ENCODE data around the gene METTL27. TPM values are rescaled to one million over a fixed set of nuclear protein-coding genes. Genes with fewer than 3 reads are reported as not detected.
A peak's percentile ranks its signal among the peaks of the same experiment; 100 is the strongest.

The METTL27 gene
- total RNA-seq, 5 donors from 2014 or later (not counting 1 experiment from before 2014, with no cell fraction given), result 0.45 to 7.2 (median 1.8) TPM

DNA sequence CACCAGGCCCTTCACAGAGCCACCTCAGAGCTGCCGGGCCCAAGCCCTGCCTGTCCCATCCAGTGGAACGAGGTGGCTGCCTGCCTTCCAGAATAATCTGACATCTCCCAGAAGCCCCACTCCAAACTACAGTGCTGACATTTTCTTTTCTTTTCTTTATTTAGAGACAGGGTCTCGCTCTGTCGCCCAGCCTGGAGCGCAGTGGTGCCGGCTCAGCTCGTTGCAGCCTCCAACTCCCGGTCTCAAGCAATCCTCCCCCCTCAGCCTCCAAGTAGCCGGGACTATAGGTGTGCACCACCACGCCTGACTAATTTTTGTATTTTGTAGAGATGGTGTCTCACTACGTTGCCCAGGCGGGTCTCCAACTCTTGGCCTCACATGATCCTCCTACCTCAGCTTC lies 19.0 kb upstream of the METTL27 start:
- DNase-seq (no peak), ATAC-seq (replicated peaks in 1 of 4) (no peak)
- peaks cover 8 to 11% of the 10 kb centered on the region in 2 donors for H3K27me3 Mint-ChIP-seq
- no peaks in the 10 kb centered on the region for H3K9me3 Mint-ChIP-seq
- no peak overlapping the region for H3K4me3 Mint-ChIP-seq
- Histone ChIP-seq H3K36me3 (ENCODE audit: control insufficient read depth in 2 of 2, extremely low read depth in 1 of 2, insufficient read depth in 1 of 2, low read length in 1 of 2) (no peaks in the 10 kb centered on the region), H3K4me3 (ENCODE audit: control insufficient read depth in 1 of 2, extremely low read depth in 1 of 2, low read length in 1 of 2) (no peak overlapping the region), H3K9me3 (no peaks in the 10 kb centered on the region), H3K27me3 (replicated peaks in 1 of 2; ENCODE audit: control insufficient read depth in 2 of 2, extremely low read depth in 1 of 2, insufficient read depth in 2 of 2, low read length in 1 of 2) (peaks cover 2 to 27% of the 10 kb centered on the region in 2 experiments), H3K27ac (ENCODE audit: low read length) (no peak overlapping the region), H3K4me1 (ENCODE audit: control insufficient read depth in 1 of 2, extremely low read depth in 1 of 2, insufficient read depth in 2 of 2, low read length in 2 of 2) (no peaks in the 10 kb centered on the region)
- H3K36me3 Mint-ChIP-seq, result no peaks in the 10 kb centered on the region
- no peaks in the 10 kb centered on the region for H3K4me1 Mint-ChIP-seq
- CTCF ChIA-PET, result no interaction called here
- no peak overlapping the region for H3K27ac Mint-ChIP-seq
- 91% methylated on average over 2 of the region's 12 CpGs for WGBS (ENCODE audit: insufficient coverage)
- POLR2A ChIA-PET, result no interaction called here

DNA sequence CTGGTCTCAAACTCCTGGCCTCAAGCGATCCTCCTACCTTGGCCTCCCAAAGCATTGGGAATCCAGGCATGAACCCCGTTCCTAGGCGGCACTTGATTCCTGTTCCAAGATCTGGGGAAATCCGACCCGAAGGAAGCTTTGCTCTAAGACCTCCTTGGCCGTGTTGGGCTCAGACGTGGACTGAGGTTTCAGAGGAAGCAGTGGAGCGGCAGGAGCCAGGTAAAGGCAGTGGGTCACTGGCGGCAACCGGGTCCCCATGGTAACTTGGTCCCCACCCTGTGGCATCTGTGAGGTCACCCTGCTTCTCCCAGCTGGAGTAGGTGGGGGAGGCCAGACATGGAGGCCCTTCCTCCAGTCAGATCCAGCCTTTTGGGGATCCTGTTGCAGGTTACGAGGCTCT lies 18.5 kb upstream of the METTL27 start, which contains the start of gene TMEM270:
TMEM270 (plus strand) TSS at position 301 of the 400 bp plus-strand sequence; CDS start at position 337, 36 bp downstream.
- Mint-ChIP-seq H3K27me3 (peaks cover 8 to 11% of the 10 kb centered on the region in 2 donors), H3K27ac (no peak within 1 kb of the TSS), H3K4me1 (no peaks in the 10 kb centered on the region), H3K9me3 (no peaks in the 10 kb centered on the region), H3K4me3 (no peak within 1 kb of the TSS), H3K36me3 (no peaks in the 10 kb centered on the region)
- H3K9me3 ChIP-seq, result no peaks in the 10 kb centered on the region
- H3K27me3 ChIP-seq (replicated peaks in 1 of 2; ENCODE audit: control insufficient read depth in 2 of 2, extremely low read depth in 1 of 2, insufficient read depth in 2 of 2, low read length in 1 of 2), result peaks cover 2 to 31% of the 10 kb centered on the region in 2 experiments
- ChIA-PET CTCF (interaction anchor here in 1 of 2 donors (0.6 kb wide), 1 partner anchor 322 kb away, joined by 9 read pairs; no protein-coding TSS in a partner anchor), POLR2A (no interaction called here)
- H3K4me3 ChIP-seq (ENCODE audit: control insufficient read depth in 1 of 2, extremely low read depth in 1 of 2, low read length in 1 of 2), result no peak within 1 kb of the TSS
- H3K27ac ChIP-seq (ENCODE audit: low read length), result no peak within 1 kb of the TSS
- ATAC-seq (replicated peaks in 1 of 4), result no peak
- WGBS (ENCODE audit: insufficient coverage), result 86% methylated on average over 10 of the region's 11 CpGs
- no peaks in the 10 kb centered on the region for H3K36me3 ChIP-seq (ENCODE audit: control insufficient read depth in 2 of 2, extremely low read depth in 1 of 2, insufficient read depth in 1 of 2, low read length in 1 of 2)
- no peak for DNase-seq
- H3K4me1 ChIP-seq (ENCODE audit: control insufficient read depth in 1 of 2, extremely low read depth in 1 of 2, insufficient read depth in 2 of 2, low read length in 2 of 2), result peaks cover 0 to 3% of the 10 kb centered on the region in 2 experiments

DNA sequence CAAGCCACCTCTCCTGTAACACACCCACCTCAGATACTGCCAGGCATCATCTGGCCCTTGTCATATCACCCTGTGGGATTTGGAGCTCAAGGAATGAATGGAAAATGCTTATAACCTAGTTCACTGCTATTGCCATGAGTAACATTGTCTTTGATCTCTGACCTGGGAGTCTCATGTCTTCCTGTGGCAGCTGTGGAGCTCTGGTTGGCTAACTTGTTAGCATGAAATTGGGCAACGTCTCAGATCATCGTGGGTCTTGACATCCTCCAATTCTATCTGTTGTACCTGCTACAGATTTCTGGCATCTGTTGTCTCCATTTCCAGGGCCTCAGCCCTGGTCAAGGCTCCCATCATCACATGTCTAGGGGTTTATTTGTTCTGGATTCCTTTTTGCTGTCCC lies 16.5 kb upstream of the METTL27 start:
- H3K4me3 Mint-ChIP-seq, result no peak overlapping the region
- ChIA-PET POLR2A (interaction anchor here in 1 of 2 donors (0.7 kb wide), 1 partner anchor 46 kb away, joined by 10 read pairs; no protein-coding TSS in a partner anchor), CTCF (no interaction called here)
- Histone ChIP-seq H3K4me3 (ENCODE audit: control insufficient read depth in 1 of 2, extremely low read depth in 1 of 2, low read length in 1 of 2) (no peak overlapping the region), H3K27me3 (replicated peaks in 1 of 2; ENCODE audit: control insufficient read depth in 2 of 2, extremely low read depth in 1 of 2, insufficient read depth in 2 of 2, low read length in 1 of 2) (peaks cover 4 to 37% of the 10 kb centered on the region in 2 experiments), H3K9me3 (no peaks in the 10 kb centered on the region), H3K36me3 (ENCODE audit: control insufficient read depth in 2 of 2, extremely low read depth in 1 of 2, insufficient read depth in 1 of 2, low read length in 1 of 2) (no peaks in the 10 kb centered on the region), H3K27ac (ENCODE audit: low read length) (no peak overlapping the region), H3K4me1 (ENCODE audit: control insufficient read depth in 1 of 2, extremely low read depth in 1 of 2, insufficient read depth in 2 of 2, low read length in 2 of 2) (peaks cover 0 to 9% of the 10 kb centered on the region in 2 experiments)
- 20% methylated on average over 1 of the region's 2 CpGs for WGBS (ENCODE audit: insufficient coverage)
- ATAC-seq (replicated peaks in 1 of 4), result no peak
- no peak for DNase-seq
- peaks cover 8 to 14% of the 10 kb centered on the region in 2 donors for H3K27me3 Mint-ChIP-seq
- no peaks in the 10 kb centered on the region for H3K9me3 Mint-ChIP-seq
- no peak overlapping the region for H3K27ac Mint-ChIP-seq
- peaks cover 0 to 5% (median 5%) of the 10 kb centered on the region in 3 donors for H3K4me1 Mint-ChIP-seq
- H3K36me3 Mint-ChIP-seq, result no peaks in the 10 kb centered on the region

DNA sequence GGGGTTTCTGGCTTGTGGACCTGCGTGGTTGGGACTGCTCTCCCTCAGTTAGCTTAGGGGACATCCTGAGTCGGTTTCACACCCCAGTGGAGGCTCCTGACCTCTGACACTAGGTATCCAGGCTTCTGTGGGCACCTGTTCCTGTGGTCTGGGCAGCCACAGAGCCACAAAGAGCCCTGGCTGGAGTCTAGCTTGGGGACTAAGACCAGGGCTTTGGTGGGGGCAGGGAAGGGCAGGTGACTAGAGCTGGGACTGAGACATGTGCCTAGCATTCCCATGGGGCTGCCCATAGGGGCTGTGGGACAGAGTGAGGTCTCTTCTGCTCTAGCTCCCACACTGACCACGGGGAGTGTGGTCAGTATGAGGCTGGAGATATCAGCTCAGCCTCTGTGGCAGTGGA lies 14.6 kb upstream of the METTL27 start:
- H3K9me3 ChIP-seq, result no peaks in the 10 kb centered on the region
- peaks cover 0 to 9% of the 10 kb centered on the region in 2 experiments for H3K4me1 ChIP-seq (ENCODE audit: control insufficient read depth in 1 of 2, extremely low read depth in 1 of 2, insufficient read depth in 2 of 2, low read length in 2 of 2)
- no peak overlapping the region for H3K4me3 ChIP-seq (ENCODE audit: control insufficient read depth in 1 of 2, extremely low read depth in 1 of 2, low read length in 1 of 2)
- H3K27ac ChIP-seq (ENCODE audit: low read length), result no peak overlapping the region
- peaks cover 4 to 47% of the 10 kb centered on the region in 2 experiments for H3K27me3 ChIP-seq (replicated peaks in 1 of 2; ENCODE audit: control insufficient read depth in 2 of 2, extremely low read depth in 1 of 2, insufficient read depth in 2 of 2, low read length in 1 of 2)
- DNase-seq, result no peak
- Mint-ChIP-seq H3K36me3 (no peaks in the 10 kb centered on the region), H3K4me1 (peaks cover 0 to 8% (median 6%) of the 10 kb centered on the region in 3 donors), H3K27ac (no peak overlapping the region), H3K27me3 (peaks cover 10 to 17% of the 10 kb centered on the region in 2 donors), H3K9me3 (no peaks in the 10 kb centered on the region), H3K4me3 (no peak overlapping the region)
- no peaks in the 10 kb centered on the region for H3K36me3 ChIP-seq (ENCODE audit: control insufficient read depth in 2 of 2, extremely low read depth in 1 of 2, insufficient read depth in 1 of 2, low read length in 1 of 2)
- no peak for ATAC-seq (replicated peaks in 1 of 4)
- 39% methylated on average over 2 of the region's 3 CpGs for WGBS (ENCODE audit: insufficient coverage)
- ChIA-PET POLR2A (no interaction called here), CTCF (interaction anchor here in 1 of 2 donors (0.6 to 0.9 kb wide), 3 partner anchors 14 to 136 kb away, joined by 6 to 18 read pairs (median 9); no protein-coding TSS in a partner anchor)

DNA sequence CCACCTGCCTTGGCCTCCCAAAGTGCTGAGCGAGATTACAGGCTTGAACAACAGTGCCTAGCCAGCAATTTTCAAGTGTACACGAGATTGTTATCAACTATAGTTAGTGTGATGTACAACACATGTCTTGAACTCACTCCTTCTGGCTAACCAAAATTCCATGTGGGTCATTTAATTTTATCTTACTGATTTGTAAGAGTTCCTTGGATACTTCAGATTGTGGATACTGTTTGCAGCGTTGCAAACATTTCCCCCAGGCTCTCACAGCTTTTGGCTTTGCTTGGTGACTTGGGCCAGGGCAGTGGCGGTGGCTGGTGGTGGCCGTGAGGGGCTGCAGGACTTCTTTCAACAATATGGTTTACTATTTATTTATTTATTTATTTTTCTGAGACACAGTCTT lies 10.2 kb upstream of the METTL27 start:
- Histone ChIP-seq H3K4me1 (ENCODE audit: control insufficient read depth in 1 of 2, extremely low read depth in 1 of 2, insufficient read depth in 2 of 2, low read length in 2 of 2) (peaks cover 0 to 9% of the 10 kb centered on the region in 2 experiments), H3K36me3 (ENCODE audit: control insufficient read depth in 2 of 2, extremely low read depth in 1 of 2, insufficient read depth in 1 of 2, low read length in 1 of 2) (no peaks in the 10 kb centered on the region), H3K27me3 (replicated peaks in 1 of 2; ENCODE audit: control insufficient read depth in 2 of 2, extremely low read depth in 1 of 2, insufficient read depth in 2 of 2, low read length in 1 of 2) (peaks cover 4 to 42% of the 10 kb centered on the region in 2 experiments), H3K9me3 (no peaks in the 10 kb centered on the region), H3K4me3 (ENCODE audit: control insufficient read depth in 1 of 2, extremely low read depth in 1 of 2, low read length in 1 of 2) (no peak overlapping the region), H3K27ac (ENCODE audit: low read length) (no peak overlapping the region)
- DNase-seq, result no peak
- Mint-ChIP-seq H3K9me3 (no peaks in the 10 kb centered on the region), H3K4me1 (peaks cover 0 to 20% (median 14%) of the 10 kb centered on the region in 3 donors), H3K4me3 (no peak overlapping the region), H3K27ac (no peak overlapping the region), H3K27me3 (peaks cover 8 to 9% of the 10 kb centered on the region in 2 donors), H3K36me3 (no peaks in the 10 kb centered on the region)
- ChIA-PET POLR2A (no interaction called here), CTCF (interaction anchor here in 1 of 2 donors (0.5 kb wide), 1 partner anchor 585 kb away, joined by 3 read pairs; no protein-coding TSS in a partner anchor)
- no peak for ATAC-seq (replicated peaks in 1 of 4)
- no CpG with 5 or more reads among the region's 5 CpGs for WGBS (ENCODE audit: insufficient coverage)

DNA sequence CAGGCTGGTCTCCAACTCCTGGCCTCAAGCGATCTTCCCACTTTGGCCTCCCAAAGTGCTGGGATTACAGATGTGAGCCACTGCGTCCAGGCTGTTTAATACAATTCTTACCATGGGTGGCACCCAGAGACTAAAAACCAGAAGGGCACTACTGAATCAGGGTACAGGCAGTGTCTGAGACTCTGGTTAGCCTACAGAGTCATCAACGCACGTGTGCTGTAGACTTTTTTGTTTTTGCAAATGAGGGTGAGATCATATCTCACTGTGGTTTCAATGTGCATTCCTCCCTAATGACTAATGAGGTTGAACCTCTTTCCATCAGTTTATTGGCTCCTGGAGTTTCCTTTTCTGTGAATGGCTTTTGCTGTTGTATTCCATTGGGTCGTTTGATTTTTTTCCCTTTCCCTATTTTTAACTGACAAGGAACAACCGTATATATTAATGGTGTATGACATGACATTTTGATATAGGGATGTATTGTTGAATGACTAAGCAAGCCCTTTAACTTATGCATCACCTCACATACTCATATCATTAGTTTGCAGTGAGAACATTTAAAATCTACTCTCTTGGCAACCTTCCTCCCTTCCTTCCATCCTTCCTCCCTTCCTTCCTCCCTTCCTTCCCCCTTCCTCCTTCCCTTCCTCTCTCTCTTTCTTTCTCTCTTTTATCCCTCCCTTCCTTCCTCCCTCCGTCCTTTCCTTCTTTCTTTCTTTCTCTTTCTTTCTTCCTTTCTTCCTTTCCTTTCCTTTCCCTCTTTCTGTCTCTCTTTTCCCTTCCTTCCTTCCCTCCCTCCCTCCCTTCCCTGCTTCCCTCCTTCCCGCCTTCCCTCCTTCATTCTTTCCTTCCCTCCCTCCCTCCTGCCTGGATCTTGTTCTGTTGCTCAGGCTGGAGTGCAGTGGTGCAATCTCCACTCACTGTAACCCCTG lies 9.4 kb upstream of the METTL27 start:
- ChIA-PET CTCF (no interaction called here), POLR2A (interaction anchor here in 1 of 2 donors (0.6 kb wide), 1 partner anchor 221 kb away, joined by 7 read pairs; no protein-coding TSS in a partner anchor)
- Mint-ChIP-seq H3K4me1 (peaks cover 0 to 20% (median 14%) of the 10 kb centered on the region in 3 donors), H3K27ac (peak overlapping the region; percentile 77 to 78), H3K27me3 (peaks cover 8 to 9% of the 10 kb centered on the region in 2 donors), H3K4me3 (no peak overlapping the region), H3K36me3 (no peaks in the 10 kb centered on the region), H3K9me3 (no peaks in the 10 kb centered on the region)
- no peak overlapping the region for H3K27ac ChIP-seq (ENCODE audit: low read length)
- H3K4me1 ChIP-seq (ENCODE audit: control insufficient read depth in 1 of 2, extremely low read depth in 1 of 2, insufficient read depth in 2 of 2, low read length in 2 of 2), result peaks cover 0 to 9% of the 10 kb centered on the region in 2 experiments
- ATAC-seq (replicated peaks in 1 of 4) (peak; percentile 58 to 81 (median 79)), DNase-seq (peak in 1 of 35 experiments; percentile 33)
- H3K36me3 ChIP-seq (ENCODE audit: control insufficient read depth in 2 of 2, extremely low read depth in 1 of 2, insufficient read depth in 1 of 2, low read length in 1 of 2), result no peaks in the 10 kb centered on the region
- peaks cover 3 to 37% of the 10 kb centered on the region in 2 experiments for H3K27me3 ChIP-seq (replicated peaks in 1 of 2; ENCODE audit: control insufficient read depth in 2 of 2, extremely low read depth in 1 of 2, insufficient read depth in 2 of 2, low read length in 1 of 2)
- WGBS (ENCODE audit: insufficient coverage), result 84% methylated on average over 4 of the region's 8 CpGs
- H3K4me3 ChIP-seq (ENCODE audit: control insufficient read depth in 1 of 2, extremely low read depth in 1 of 2, low read length in 1 of 2), result no peak overlapping the region
- H3K9me3 ChIP-seq, result no peaks in the 10 kb centered on the region

All from T-cell (primary cell).